ENCODE measurements around the gene LRP2BP.
"Not testable (repeated sequence)": the region's sequence is repeated elsewhere in the genome, so short reads cannot be mapped to it uniquely, and the experiment has no call there.

LRP2BP gene

DNA sequence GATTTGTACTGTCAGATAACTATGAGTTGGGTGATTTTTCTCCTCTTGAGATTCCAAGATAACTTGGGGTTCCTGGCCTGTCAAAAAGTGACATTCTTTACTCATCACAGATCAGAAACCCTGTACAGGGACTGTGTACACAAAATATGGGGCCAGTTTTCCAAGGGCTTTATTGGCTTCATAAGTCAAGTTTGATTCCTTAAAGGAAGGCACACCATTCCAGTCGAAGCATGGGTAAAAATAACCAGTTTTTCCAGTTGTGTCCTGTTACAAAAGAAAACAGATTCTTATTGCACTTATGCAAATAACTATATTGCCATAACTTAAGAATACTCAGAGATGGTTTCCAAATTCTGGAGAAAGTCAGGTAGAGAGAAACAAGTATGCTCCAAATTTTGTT lies 70.0 kb downstream of the LRP2BP start:
- not testable (repeated sequence) for DNase-seq (ENCODE audit: low spot score)

DNA sequence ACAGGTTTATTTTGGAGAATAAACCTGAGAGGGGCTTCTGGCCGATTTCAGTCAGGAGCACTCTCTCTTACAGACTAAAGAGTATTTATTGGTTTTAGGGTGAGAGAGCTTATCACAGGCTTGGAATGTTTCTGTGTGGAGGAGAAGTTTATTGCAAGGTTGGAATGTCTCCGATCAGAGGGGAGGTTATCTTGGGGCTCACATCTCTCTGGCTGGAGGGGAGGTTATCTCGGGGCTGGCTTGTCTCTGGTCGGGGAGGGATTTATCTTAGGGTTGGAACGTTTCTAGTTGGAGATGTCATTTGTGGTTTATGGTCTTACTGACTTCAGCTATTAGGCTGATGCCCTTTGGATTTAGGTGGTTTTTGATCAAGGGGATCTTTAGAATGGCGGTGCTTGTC lies 71.4 kb downstream of the LRP2BP start:
- not testable (repeated sequence) for DNase-seq (ENCODE audit: low spot score)

DNA sequence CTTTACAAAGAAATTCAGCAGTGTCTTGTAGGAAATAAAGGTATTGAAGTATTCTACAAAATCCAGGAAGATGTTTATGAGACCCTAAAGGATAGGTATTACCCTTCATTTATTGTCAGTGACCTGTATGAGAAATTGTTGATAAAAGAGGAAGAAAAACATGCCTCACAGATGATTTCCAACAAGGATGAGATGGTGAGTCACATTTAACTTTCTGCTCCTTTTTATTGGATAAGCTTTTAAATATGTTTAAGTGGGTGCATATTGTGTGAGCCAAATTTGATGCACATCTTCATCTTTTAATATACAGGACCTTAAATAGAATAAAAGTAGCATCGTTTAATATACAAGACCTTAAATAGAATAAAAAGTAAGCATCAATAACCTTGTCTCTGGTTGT lies 72.1 kb downstream of the LRP2BP start:
- DNase-seq (ENCODE audit: low spot score), result no peak

DNA sequence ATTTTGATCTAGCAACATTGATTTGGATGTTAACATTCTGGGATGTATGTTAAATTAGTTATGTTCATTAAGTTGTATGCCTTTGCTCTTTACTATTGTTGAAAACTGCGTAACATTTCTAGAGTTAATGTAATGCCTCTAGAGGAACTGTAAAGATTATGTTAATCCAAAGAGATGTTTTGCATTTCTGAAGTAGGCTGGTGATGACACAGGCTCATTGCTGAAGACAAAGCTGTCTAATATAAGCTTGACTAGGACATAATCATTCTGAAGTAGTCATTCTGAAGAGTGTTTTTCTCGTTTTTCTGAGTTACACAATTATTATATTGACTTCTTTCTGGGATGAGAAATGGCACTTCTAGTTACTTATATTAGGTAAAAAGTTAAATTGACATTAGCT lies 72.9 kb downstream of the LRP2BP start:
- no peak for DNase-seq (ENCODE audit: low spot score)

DNA sequence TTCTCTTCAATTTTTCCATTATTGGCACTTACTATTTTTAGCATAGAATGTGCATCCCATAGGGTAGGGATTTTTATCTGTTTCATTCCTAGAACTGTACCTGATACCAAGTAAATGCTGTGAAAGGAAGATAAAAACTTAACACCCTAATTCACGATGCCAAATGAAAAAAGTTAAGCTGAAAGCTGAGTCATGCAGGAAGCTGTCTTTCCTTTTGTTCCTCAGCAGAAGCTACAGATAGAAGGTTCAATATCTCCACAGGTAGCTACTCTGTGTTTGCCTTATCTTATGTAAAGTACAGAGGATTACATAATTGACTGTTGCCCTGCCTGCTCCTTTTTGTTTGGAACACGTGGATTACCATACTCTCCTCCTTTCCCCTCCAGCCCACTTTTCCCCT lies 77.0 kb downstream of the LRP2BP start:
- DNase-seq (ENCODE audit: low spot score), result no peak

DNA sequence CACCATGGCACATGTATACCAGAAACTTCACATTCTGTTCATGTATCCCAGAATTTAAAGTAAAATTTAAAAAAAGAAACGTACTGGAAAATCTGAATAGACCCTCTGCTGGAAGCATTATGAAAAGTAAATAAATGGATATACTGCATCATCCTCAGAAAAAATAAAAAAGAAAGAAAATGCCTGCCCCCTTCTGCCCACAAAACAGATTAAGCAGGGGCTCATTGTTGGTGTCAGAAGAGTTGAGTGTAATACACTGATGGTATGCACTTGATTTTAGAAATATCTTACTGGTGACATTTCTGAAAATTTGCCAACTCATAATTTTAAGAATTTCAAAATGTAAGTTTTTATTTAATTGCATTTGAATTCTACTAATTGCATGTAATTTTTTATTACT lies 77.8 kb downstream of the LRP2BP start:
- DNase-seq (ENCODE audit: low spot score), result no peak

DNA sequence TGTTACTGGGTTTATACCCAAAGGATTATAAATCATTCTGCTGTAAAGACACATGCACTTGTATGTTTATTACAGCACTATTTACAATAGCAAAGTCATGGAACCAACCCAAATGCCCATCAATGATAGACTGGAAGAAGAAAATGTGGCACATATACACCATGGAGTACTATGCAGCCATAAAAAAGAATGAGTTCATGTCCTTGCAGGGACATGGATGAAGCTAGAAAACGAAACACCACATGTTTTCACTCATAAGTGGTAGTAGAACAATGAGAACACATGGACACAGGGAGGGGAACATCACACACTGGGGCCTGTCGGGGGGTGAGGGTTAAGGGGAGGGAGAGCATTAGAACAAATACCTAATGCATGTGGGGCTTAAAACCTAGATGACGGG lies 78.3 kb downstream of the LRP2BP start:
- not testable (repeated sequence) for DNase-seq (ENCODE audit: low spot score)

All from AG08395 (cell line).